GM19193 (cell line): ENCODE data around the gene SLC22A2.

Experiments
- POLR2A ChIP-seq: IDR thresholded peaks from 4 replicates; pipeline ENCODE4 v1.6.1; 2011; ENCODE audit not compliant: insufficient read depth, insufficient read length; ENCODE audit errors: extremely low read depth

The SLC22A2 gene

DNA sequence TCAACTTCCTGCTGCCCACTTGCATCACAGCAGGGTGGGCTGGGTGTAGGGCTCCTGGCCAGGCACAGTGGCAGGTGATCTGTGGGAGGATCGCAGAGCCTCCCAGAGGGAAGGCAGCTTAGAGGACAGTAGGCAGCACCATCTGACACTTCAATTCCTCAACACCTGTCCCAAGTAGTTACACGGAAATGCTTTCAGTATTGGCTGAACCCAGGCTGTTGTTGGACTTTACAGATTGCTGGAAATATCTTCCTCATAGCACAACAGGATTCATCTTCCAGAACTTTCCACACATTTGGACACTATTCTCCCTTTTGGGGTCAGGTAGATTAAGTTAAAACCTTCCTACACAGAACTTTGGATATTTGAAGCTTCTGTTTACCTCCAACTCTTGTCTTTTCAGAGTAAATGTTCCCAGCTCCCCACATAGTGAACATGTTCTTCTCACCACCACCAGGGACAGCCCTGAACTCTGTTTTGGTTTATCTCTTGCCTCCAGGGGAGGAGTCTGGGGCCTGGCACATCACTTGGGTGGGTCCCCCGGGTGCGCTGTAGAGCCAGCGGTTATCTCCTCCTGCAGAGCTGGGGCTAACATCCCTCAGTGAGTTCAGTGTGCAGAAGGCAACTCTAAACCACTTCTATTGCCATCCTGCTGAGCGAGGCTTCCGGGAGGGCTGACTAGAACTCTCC, 3.5 kb upstream of the SLC22A2 start:
- TF ChIP-seq POLR2A = no peak

GRCh38 chr6:160260803-160261450, 2.3 kb upstream of the SLC22A2 start:
- TF ChIP-seq POLR2A = no peak

DNA sequence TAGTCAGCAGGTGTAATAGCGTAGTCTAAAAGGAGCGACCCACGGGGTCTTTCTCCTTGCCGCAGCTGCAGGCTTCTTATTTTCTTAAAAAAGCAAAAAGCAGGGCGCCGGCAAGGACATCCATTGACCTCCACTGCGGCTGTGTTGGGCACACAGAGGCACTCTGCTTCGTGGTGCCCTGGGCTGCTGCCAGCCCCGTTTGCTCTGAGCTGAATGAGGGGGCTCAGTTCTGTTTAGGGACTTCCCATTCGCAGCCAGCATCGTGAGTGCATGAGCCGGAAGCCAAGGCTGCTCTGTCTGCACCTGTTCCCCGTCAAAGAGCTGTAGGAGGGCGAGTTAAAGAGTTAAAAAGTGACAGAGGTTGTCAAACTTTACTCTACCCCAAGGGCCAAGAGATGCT, 1.7 kb upstream of the SLC22A2 start:
- TF ChIP-seq POLR2A = no peak

GRCh38 chr6:160259598-160259997, 977 bp upstream of the SLC22A2 start:
- TF ChIP-seq POLR2A = no peak

GRCh38 chr6:160259143-160259425, 463 bp upstream of the SLC22A2 start:
- TF ChIP-seq POLR2A = no peak

- no peak for TF ChIP-seq POLR2A
Observed at GRCh38 chr6:160256445-160256844, 2.2 kb downstream of the SLC22A2 start.

DNA sequence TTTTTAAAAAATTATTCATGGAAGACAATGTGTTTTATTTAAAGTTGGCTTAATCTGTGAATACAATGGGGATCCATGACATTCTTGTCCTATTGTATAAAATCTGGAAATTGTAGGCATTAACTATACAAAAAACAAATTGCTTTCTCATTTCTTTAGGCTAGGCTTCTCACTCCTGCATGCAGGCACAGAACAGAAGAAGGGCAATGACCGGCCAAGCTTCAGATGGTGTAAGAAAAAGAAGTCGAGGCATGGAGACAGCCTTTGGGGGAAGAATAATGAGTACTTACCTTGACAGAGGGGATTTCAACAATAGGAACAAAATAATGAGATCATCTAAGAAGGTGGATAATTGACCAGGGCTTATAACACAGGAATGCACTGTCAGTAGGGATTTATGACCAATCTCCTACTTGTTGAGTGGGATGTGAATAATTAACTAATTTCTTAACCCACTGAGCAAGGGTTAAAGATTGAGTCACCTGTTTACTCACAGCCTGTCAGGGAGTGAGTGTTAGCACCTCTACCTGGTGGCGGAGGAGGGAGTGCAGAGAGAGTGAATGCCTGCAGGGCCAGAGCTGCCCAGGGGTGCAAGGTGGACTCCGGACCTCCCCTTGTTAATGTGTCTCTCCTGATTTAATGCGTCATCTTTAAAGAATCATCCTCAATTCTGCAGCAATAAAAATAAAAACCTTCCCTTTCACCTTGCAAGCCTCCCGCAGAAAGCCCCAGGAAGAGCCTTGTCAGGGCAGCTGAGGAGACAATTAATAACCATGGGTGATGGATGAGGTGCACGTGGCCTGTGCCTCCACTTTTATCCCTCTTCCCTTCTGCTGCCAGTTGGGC, 3.9 kb downstream of the SLC22A2 start:
- no peak for TF ChIP-seq POLR2A

- no peak for TF ChIP-seq POLR2A
Observed at GRCh38 chr6:160253714-160254113, 4.9 kb downstream of the SLC22A2 start.

DNA sequence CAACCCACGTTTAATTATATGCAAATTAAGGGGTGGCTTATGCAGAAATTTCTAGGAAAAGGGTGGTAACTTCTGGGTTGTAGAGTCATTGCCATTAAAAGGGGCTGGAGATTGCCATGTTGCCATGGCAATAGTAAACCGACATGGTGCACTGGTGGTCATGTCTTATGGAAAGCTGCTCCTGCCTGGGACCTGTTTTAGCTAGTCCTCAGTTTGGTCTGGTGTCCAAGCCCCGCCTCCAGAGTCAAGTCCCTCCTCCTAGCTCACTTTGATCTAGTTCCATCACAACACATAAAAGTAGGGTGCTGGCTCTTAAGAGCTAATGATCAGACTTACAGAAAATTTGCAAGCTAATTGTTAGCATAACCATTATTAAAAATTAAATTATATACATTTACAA, 5.3 kb downstream of the SLC22A2 start:
- TF ChIP-seq POLR2A = no peak

DNA sequence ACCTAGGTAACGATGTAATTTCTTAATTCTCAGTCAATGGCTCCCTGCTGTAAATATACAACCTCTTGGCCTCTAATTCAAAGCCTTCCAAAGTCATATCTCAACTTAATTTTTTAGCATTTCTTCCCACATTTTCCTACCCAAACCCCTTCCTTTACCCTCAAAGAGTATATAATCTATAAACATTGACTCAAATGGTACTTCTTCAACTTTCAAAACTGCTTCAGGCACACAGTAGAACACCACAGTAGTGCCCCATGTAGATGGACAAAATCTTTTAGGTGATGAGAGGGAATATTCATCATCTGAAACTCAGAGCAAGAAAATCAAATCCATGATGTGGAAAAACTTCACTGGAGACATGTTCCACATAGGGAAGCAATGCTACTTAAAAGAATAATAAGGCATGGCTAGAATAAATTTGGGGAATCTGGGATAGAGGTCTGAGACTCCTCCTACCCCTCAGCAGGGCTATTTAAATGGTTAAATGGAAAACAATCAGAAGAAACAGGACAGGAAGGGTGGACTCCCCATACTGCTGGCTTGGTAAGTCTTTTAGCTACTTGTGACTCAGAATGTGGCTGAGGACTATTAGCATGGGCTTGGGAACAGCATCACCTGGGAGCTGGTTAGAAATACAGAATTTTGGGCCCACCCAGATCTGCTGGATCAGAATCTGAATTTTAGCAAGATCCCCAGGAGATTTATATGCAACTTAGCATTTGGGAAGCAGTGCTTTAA, 6.4 kb downstream of the SLC22A2 start:
- no peak for TF ChIP-seq POLR2A

DNA sequence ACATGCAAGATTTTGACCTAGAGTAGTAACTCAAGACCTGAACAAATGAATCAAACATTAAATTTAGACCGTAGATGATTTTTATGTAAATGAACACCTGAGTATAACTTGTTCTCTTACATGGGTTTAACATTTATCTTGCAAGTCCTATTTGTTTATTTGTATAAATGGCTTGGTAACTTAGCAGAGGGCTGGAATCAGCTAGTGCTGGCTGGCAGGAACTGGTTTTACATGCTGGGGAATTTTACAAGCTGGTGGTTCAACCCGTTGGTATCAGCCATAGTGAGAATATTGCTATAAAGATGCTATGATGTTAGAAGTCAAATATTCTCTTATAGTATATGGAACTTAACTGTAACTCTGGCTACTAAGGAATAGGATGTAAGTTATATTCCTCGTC, 8.9 kb downstream of the SLC22A2 start:
- TF ChIP-seq POLR2A = no peak

- no peak for TF ChIP-seq POLR2A
Observed at GRCh38 chr6:160248538-160248937, 10.1 kb downstream of the SLC22A2 start.

- TF ChIP-seq POLR2A = no peak
Observed at GRCh38 chr6:160247457-160247883, 11.2 kb downstream of the SLC22A2 start.

GRCh38 chr6:160240691-160241084, 17.9 kb downstream of the SLC22A2 start:
- TF ChIP-seq POLR2A = no peak
